ENCODE measurements around the gene NUDT14.

Gene NUDT14

GRCh38 chr14:105180592-105181548 lies at the start of gene NUDT14:
TSS of gene NUDT14 (minus strand) at chr14:105181312. CDS start at chr14:105181209, 103 bp downstream.
- peaks cover 10% of the 10 kb centered on the region for H3K4me1 ChIP-seq (ENCODE audit: low read length)

GRCh38 chr14:105229099-105229655 lies 48.1 kb upstream of the NUDT14 start:
- no peak overlapping the region for H3K27ac ChIP-seq (ENCODE audit: low read length)
- H3K4me3 ChIP-seq (ENCODE audit: low read length), result no peak overlapping the region
- H2AFZ ChIP-seq (ENCODE audit: low read depth, low read length), result no peak overlapping the region
- TF ChIP-seq CTCF (IDR thresholded peaks at IDR 0.05; ENCODE audit: low read depth, low read length) (no peak), EZH2phosphoT487 (IDR thresholded peaks at IDR 0.05; ENCODE audit: low read depth) (no peak)
- no peaks in the 10 kb centered on the region; the same call in 1 of the 2 replicates for H3K9me3 ChIP-seq (ENCODE audit: insufficient read depth, low read length)
- H3K4me1 ChIP-seq (ENCODE audit: low read length), result no peaks in the 10 kb centered on the region
- H4K20me1 ChIP-seq (ENCODE audit: insufficient read depth, low read length), result no peaks in the 10 kb centered on the region
- H3K9ac ChIP-seq (ENCODE audit: low read length), result no peak overlapping the region
- H3K79me2 ChIP-seq (ENCODE audit: low read length), result 0 out of 2 replicates have a peak, but pooled peaks cover 3% of the 10 kb centered on the region
- H3K4me2 ChIP-seq (ENCODE audit: low read length), result no peak overlapping the region
- H3K36me3 ChIP-seq (replicated peaks; ENCODE audit: low read depth, low read length), result peaks cover 3% of the 10 kb centered on the region
- no peaks in the 10 kb centered on the region for H3K27me3 ChIP-seq (ENCODE audit: low read depth, low read length)

More at GRCh38 chr14:105180592-105181548, at the start of gene NUDT14:
- peak within 1 kb of the TSS; percentile 94 for H3K4me3 ChIP-seq (ENCODE audit: low read length)
- H3K36me3 ChIP-seq (replicated peaks; ENCODE audit: low read depth, low read length), result no peaks in the 10 kb centered on the region
- H3K79me2 ChIP-seq (ENCODE audit: low read length), result no peaks in the 10 kb centered on the region
- H2AFZ ChIP-seq (ENCODE audit: low read depth, low read length), result no peak within 1 kb of the TSS
- TF ChIP-seq CTCF (IDR thresholded peaks at IDR 0.05; ENCODE audit: low read depth, low read length), result no peak
- no peak for TF ChIP-seq EZH2phosphoT487 (IDR thresholded peaks at IDR 0.05; ENCODE audit: low read depth)
- H3K4me2 ChIP-seq (ENCODE audit: low read length), result peak within 1 kb of the TSS; percentile 98
- peak within 1 kb of the TSS; percentile 71 for H3K9ac ChIP-seq (ENCODE audit: low read length)
- no peaks in the 10 kb centered on the region for H3K9me3 ChIP-seq (ENCODE audit: insufficient read depth, low read length)
- H4K20me1 ChIP-seq (ENCODE audit: insufficient read depth, low read length), result no peaks in the 10 kb centered on the region
- H3K27me3 ChIP-seq (ENCODE audit: low read depth, low read length), result peaks cover 12% of the 10 kb centered on the region
- H3K27ac ChIP-seq (ENCODE audit: low read length), result no peak within 1 kb of the TSS

GRCh38 chr14:105228562-105228961 lies 47.5 kb upstream of the NUDT14 start:
- Histone ChIP-seq H2AFZ (ENCODE audit: low read depth, low read length) (no peak overlapping the region), H3K27ac (ENCODE audit: low read length) (no peak overlapping the region), H3K36me3 (replicated peaks; ENCODE audit: low read depth, low read length) (peaks cover 5% of the 10 kb centered on the region)

More at GRCh38 chr14:105228562-105228961, 47.5 kb upstream of the NUDT14 start:
- no peaks in the 10 kb centered on the region for H4K20me1 ChIP-seq (ENCODE audit: insufficient read depth, low read length)
- H3K79me2 ChIP-seq (ENCODE audit: low read length), result 0 out of 2 replicates have a peak, but pooled peaks cover 3% of the 10 kb centered on the region
- no peaks in the 10 kb centered on the region for H3K27me3 ChIP-seq (ENCODE audit: low read depth, low read length)
- TF ChIP-seq CTCF (IDR thresholded peaks at IDR 0.05; ENCODE audit: low read depth, low read length) (no peak), EZH2phosphoT487 (IDR thresholded peaks at IDR 0.05; ENCODE audit: low read depth) (no peak)
- H3K9me3 ChIP-seq (ENCODE audit: insufficient read depth, low read length), result no peaks in the 10 kb centered on the region; the same call in 1 of the 2 replicates
- no peak overlapping the region for H3K4me2 ChIP-seq (ENCODE audit: low read length)
- H3K4me3 ChIP-seq (ENCODE audit: low read length), result no peak overlapping the region
- no peak overlapping the region for H3K9ac ChIP-seq (ENCODE audit: low read length)
- no peaks in the 10 kb centered on the region for H3K4me1 ChIP-seq (ENCODE audit: low read length)

Data from OCI-LY3 (cell line).